T-helper 1 cell treated with Interleukin-12 subunit alpha and Interleukin-12 subunit beta and Interleukin-4 antibody, amounts not matched to agents 30 μg/mL and 1 μg/mL, for 36 hours (primary cell): ENCODE data around the gene OR2B2.
"Not testable (repeated sequence)": the region's sequence is repeated elsewhere in the genome, so short reads cannot be mapped to it uniquely, and the experiment has no call there.

Experiments used
- H3K27ac Mint-ChIP-seq: one replicate; pipeline ENCODE4 v1.8.0; 2021; ENCODE audit warnings: mild to moderate bottlenecking, mixed read lengths
- H3K27me3 Mint-ChIP-seq: one replicate; pipeline ENCODE4 v1.8.0; 2021; ENCODE audit warnings: low read depth, mixed read lengths
- H3K36me3 Mint-ChIP-seq: one replicate; pipeline ENCODE4 v1.8.0; 2021; ENCODE audit warnings: low read depth, mixed read lengths
- H3K4me1 Mint-ChIP-seq: one replicate; pipeline ENCODE4 v1.8.0; 2021; ENCODE audit warnings: low read depth, mixed read lengths
- H3K4me3 Mint-ChIP-seq: one replicate; pipeline ENCODE4 v1.8.0; 2021; ENCODE audit warnings: mild to moderate bottlenecking, moderate library complexity, mixed read lengths
- H3K9me3 Mint-ChIP-seq: one replicate; pipeline ENCODE4 v1.8.0; 2021; ENCODE audit warnings: mixed read lengths

Gene OR2B2

DNA sequence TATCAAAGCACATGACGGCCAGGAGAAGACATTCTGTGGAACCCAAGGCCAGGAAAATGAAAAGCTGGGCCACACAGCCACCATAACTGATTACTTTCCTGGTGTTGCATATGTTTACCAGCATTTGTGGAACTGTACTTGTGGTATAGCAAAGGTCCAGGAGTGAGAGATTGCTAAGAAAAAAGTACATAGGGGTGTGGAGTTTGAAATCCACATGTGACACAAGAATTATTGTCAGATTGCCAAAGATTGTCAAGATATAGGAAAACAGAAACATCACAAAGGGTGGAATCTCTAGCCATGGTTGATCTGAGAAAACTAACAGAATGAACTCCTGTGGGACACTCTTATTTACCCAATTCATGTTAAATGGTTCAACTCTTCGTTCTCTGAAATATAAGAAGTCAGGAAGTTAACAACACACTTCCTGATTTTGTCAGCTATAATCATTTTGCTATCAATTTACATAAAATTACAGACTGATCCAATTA, at the start of gene OR2B2:
Gene OR2B2 (minus strand): TSS at position 441 of the 491 bp plus-strand sequence. CDS start 77 bp downstream, at position 364.
- no peaks in the 10 kb centered on the region for H3K4me1 Mint-ChIP-seq
- H3K9me3 Mint-ChIP-seq, result no peaks in the 10 kb centered on the region
- peaks cover 23% of the 10 kb centered on the region for H3K27me3 Mint-ChIP-seq
- no peak within 1 kb of the TSS for H3K27ac Mint-ChIP-seq
- H3K4me3 Mint-ChIP-seq, result no peak within 1 kb of the TSS
- no peaks in the 10 kb centered on the region for H3K36me3 Mint-ChIP-seq

DNA sequence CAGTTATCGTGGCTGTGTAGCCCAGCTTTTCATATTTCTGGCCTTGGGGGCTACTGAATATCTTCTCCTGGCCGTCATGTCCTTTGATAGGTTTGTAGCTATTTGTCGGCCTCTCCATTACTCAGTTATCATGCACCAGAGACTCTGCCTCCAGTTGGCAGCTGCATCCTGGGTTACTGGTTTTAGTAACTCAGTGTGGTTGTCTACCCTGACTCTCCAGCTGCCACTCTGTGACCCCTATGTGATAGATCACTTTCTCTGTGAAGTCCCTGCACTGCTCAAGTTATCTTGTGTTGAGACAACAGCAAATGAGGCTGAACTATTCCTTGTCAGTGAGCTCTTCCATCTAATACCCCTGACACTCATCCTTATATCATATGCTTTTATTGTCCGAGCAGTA, 45.3 kb upstream of the OR2B2 start:
- no peaks in the 10 kb centered on the region for H3K4me1 Mint-ChIP-seq
- H3K4me3 Mint-ChIP-seq, result no peak overlapping the region
- no peak overlapping the region for H3K27ac Mint-ChIP-seq
- no peaks in the 10 kb centered on the region for H3K36me3 Mint-ChIP-seq
- peaks cover 27% of the 10 kb centered on the region for H3K27me3 Mint-ChIP-seq
- H3K9me3 Mint-ChIP-seq, result no peaks in the 10 kb centered on the region

DNA sequence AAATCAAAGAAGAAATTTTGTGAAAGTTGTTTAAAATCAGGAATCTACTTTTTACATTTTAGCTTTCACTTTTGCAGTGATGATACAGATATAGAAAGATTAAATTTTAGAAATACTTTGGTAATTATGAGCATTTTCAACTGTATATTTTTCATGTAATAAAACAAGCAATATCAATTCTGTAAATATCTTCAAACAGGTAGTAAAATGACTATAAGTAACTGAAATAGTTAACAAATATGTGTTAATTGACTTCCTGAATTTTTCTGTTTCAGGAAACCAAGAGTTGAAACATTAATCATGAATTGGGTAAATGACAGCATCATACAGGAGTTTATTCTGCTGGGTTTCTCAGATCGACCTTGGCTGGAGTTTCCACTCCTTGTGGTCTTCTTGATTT, 44.7 kb upstream of the OR2B2 start, which contains the start of gene OR2B6:
Gene OR2B6 (plus strand): TSS at position 301 of the 400 bp plus-strand sequence. CDS start 0 bp downstream, at position 301.
- Mint-ChIP-seq H3K4me1 (no peaks in the 10 kb centered on the region), H3K9me3 (no peaks in the 10 kb centered on the region), H3K36me3 (no peaks in the 10 kb centered on the region), H3K27me3 (peaks cover 29% of the 10 kb centered on the region), H3K4me3 (no peak within 1 kb of the TSS), H3K27ac (no peak within 1 kb of the TSS)

DNA sequence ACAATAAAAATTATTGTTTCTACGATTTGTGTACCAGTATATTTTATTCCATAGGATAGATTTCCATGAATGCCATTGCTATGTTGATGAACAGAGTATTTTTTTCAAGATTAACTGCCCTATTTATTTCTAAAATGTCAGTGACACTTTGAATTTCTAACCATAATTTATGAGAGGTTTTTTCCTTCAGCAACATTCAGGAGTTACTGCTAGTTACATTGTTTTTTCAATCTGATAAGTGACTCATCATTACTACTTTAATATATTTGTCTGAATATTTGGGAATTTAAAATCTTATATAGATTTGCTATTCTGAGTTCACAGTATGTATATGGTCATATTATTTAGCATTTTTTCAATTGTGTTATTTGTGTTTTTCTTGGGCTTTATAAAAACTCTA, 38.8 kb upstream of the OR2B2 start:
- no peaks in the 10 kb centered on the region for H3K9me3 Mint-ChIP-seq
- no peak overlapping the region for H3K4me3 Mint-ChIP-seq
- no peak overlapping the region for H3K27ac Mint-ChIP-seq
- H3K4me1 Mint-ChIP-seq, result no peaks in the 10 kb centered on the region
- no peaks in the 10 kb centered on the region for H3K36me3 Mint-ChIP-seq
- H3K27me3 Mint-ChIP-seq, result peaks cover 24% of the 10 kb centered on the region

DNA sequence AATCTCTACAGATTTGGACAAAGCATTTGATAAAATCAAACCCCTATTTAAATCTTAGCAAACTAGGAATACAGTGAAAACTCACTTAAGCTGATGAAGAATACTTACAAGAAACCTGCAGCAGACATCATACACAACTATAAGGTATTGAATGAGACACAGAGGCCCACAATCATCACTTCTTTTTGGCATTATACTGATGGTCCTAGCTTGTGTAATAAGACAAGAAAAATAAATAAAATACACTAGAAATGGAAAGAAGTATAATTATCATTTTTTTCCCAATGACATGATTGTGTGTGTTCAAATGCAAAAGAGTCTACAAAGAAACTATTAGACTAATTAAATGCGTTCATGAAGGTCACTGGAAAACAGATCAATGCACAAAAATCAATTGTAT, 36.0 kb upstream of the OR2B2 start:
- no peaks in the 10 kb centered on the region for H3K4me1 Mint-ChIP-seq
- no peaks in the 10 kb centered on the region for H3K9me3 Mint-ChIP-seq
- no peak overlapping the region for H3K4me3 Mint-ChIP-seq
- peaks cover 9% of the 10 kb centered on the region for H3K27me3 Mint-ChIP-seq
- no peaks in the 10 kb centered on the region for H3K36me3 Mint-ChIP-seq
- no peak overlapping the region for H3K27ac Mint-ChIP-seq

DNA sequence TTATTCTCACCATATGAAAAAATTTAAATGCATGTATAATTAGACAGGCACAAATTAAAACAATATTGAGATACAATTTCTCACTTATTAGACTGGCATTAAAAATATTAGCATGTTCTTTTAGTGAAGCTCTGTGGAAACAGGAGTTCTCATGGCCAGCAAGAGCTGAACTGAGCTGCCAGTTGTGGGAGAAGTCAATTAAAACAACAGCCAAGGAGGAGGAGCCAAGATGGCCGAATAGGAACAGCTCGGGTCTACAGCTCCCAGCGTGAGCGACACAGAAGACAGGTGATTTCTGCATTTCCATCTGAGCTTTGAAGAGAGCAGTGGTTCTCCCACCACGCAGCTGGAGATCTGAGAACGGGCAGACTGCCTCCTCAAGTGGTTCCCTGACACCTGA, 30.9 kb upstream of the OR2B2 start:
- not testable (repeated sequence) for H3K4me1 Mint-ChIP-seq, H3K4me3 Mint-ChIP-seq, H3K9me3 Mint-ChIP-seq, H3K36me3 Mint-ChIP-seq, H3K27ac Mint-ChIP-seq
- H3K27me3 Mint-ChIP-seq, result peaks cover 16% of the 10 kb centered on the region

DNA sequence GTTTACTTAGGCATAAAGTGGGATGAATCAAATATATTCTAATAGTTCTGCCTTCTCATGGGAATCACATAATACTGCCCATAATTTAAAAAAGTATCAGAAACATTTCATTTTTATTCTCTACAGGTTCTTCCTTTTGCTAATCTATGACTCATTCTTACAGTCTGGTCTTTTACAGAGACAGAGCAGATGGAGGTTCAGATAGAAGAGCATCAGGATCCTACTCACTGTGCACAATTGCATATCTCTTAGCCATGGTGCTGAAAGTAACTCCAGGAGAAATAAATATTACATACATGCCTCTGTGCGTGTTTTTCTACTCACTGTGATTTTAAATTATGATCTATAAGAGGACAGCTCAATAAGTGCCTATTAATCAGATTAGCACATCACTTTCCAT, 28.6 kb upstream of the OR2B2 start:
- Mint-ChIP-seq H3K27ac (no peak overlapping the region), H3K36me3 (no peaks in the 10 kb centered on the region), H3K9me3 (no peaks in the 10 kb centered on the region), H3K27me3 (peaks cover 16% of the 10 kb centered on the region), H3K4me3 (no peak overlapping the region), H3K4me1 (no peaks in the 10 kb centered on the region)

DNA sequence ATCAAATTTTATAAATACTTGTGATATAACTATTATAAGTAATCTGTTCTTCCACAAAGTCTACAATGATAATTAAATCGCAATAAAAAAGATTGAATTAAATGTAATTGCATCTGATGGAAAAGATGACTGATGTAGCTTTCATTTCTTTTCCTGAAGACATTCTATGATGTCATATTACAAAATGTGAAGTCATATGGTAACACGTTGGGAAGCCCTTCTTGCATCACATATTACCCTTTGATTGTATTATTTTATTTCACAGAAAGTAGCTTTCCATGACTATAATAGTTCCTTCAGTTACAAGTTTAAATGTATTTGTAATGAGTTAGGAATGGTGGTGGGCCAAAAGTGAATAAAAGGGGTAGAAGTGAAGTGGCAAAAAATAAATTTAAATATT, 19.0 kb upstream of the OR2B2 start:
- Mint-ChIP-seq H3K4me3 (no peak overlapping the region), H3K27me3 (peaks cover 13% of the 10 kb centered on the region), H3K4me1 (no peaks in the 10 kb centered on the region), H3K36me3 (no peaks in the 10 kb centered on the region), H3K27ac (no peak overlapping the region), H3K9me3 (peaks cover 5% of the 10 kb centered on the region)

DNA sequence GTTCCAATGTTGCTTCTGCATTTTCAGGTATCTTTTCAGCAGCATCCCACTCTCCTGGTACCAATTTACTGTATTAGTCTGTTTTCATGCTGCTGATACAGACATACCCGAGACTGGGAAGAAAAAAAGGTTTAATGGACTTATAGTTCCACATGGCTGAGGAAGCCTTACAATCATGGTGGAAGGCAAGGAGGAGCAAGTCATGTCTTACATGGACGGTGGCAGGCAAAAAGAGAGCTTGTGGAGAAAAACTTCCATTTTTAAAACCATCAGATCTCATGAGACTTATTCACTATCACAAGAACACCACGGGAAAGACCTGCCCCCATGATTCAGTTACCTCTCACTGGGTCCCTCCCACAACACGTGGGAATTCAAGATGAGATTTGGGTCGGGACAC, 17.7 kb upstream of the OR2B2 start:
- H3K4me3 Mint-ChIP-seq, H3K9me3 Mint-ChIP-seq, H3K4me1 Mint-ChIP-seq, H3K36me3 Mint-ChIP-seq, H3K27ac Mint-ChIP-seq: not testable (repeated sequence)
- H3K27me3 Mint-ChIP-seq, result peaks cover 13% of the 10 kb centered on the region

DNA sequence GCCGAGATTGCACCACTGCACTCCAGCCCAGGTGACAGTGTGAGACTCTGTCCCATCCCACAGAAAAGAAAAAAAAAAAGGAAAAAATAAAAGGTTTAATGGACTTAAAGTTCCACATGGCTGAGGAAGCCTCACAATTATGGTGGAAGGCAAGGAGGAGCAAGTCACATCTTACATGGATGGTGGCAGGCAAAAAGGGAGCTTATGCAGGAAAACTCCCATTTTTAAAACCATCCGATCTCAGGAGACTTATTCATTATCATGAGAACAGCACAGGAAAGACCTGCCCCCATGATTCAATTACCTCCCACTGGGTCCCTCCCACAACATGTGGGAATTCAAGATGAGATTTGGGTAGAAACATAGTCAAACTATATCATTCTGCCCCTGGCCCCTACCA, 15.8 kb upstream of the OR2B2 start:
- peaks cover 13% of the 10 kb centered on the region for H3K27me3 Mint-ChIP-seq
- not testable (repeated sequence) for H3K9me3 Mint-ChIP-seq, H3K27ac Mint-ChIP-seq, H3K4me3 Mint-ChIP-seq, H3K36me3 Mint-ChIP-seq, H3K4me1 Mint-ChIP-seq

DNA sequence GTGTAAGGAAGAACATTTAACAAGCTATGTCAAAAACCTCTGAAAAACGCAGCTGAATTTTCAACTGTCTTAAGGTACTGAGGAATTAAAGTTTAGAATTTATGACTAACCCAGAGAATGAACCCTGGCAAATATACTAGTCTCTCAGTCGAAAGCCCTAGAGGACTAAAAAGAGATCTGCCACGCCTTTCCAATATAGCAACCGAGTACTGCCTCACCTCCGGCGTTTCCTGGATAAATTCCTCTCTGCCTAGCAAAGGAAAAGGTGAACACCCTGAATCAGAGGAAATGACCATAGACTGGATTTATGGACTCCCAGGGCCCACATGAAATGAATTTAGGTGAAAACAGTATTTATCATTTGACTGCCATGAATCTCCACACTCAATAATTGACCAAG, 12.0 kb upstream of the OR2B2 start:
- H3K9me3 Mint-ChIP-seq, result no peaks in the 10 kb centered on the region
- H3K4me3 Mint-ChIP-seq, result no peak overlapping the region
- H3K27ac Mint-ChIP-seq, result no peak overlapping the region
- no peaks in the 10 kb centered on the region for H3K36me3 Mint-ChIP-seq
- H3K4me1 Mint-ChIP-seq, result no peaks in the 10 kb centered on the region
- H3K27me3 Mint-ChIP-seq, result peaks cover 14% of the 10 kb centered on the region

DNA sequence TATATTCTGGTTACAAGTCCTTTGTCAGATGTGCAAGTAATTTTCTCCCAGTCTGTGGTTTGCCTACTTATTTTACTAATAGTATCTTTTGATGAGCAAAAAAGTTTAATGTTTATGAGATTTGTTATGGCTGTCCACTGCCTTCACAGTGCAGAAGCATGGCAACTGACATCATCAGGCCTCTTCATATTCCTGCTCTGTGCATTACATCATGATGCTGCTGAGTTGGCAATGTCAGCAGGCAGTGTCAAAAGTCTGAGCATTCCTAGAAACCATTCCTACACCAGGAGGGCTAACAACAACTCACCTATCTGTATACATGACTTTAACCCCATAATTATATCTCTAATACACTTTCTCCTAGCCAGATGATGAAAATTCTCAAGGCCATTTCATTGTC, 10.8 kb upstream of the OR2B2 start:
- no peaks in the 10 kb centered on the region for H3K9me3 Mint-ChIP-seq
- no peaks in the 10 kb centered on the region for H3K4me1 Mint-ChIP-seq
- H3K4me3 Mint-ChIP-seq, result no peak overlapping the region
- no peak overlapping the region for H3K27ac Mint-ChIP-seq
- peaks cover 18% of the 10 kb centered on the region for H3K27me3 Mint-ChIP-seq
- no peaks in the 10 kb centered on the region for H3K36me3 Mint-ChIP-seq

DNA sequence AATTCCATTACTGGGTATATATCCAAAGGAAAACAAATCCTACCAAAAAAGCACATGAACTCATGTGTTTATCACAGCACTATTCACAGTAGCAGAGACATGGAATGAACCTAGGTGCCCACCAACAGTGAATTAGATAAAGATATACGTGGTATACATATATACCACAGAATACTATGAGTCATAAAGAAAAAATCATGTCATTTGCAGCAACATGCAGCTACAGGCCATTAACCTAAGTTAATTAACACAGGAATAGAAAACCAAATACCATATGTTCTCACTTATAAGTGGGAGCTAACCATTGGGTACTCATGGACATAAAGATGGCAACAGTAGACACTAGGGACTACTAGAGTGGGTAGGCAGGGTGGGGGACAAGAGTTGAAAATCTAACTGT, 4.2 kb downstream of the OR2B2 start:
- Mint-ChIP-seq H3K36me3 (no peaks in the 10 kb centered on the region), H3K4me1 (peaks cover 7% of the 10 kb centered on the region), H3K27ac (no peak overlapping the region), H3K27me3 (peaks cover 39% of the 10 kb centered on the region), H3K9me3 (no peaks in the 10 kb centered on the region), H3K4me3 (no peak overlapping the region)

DNA sequence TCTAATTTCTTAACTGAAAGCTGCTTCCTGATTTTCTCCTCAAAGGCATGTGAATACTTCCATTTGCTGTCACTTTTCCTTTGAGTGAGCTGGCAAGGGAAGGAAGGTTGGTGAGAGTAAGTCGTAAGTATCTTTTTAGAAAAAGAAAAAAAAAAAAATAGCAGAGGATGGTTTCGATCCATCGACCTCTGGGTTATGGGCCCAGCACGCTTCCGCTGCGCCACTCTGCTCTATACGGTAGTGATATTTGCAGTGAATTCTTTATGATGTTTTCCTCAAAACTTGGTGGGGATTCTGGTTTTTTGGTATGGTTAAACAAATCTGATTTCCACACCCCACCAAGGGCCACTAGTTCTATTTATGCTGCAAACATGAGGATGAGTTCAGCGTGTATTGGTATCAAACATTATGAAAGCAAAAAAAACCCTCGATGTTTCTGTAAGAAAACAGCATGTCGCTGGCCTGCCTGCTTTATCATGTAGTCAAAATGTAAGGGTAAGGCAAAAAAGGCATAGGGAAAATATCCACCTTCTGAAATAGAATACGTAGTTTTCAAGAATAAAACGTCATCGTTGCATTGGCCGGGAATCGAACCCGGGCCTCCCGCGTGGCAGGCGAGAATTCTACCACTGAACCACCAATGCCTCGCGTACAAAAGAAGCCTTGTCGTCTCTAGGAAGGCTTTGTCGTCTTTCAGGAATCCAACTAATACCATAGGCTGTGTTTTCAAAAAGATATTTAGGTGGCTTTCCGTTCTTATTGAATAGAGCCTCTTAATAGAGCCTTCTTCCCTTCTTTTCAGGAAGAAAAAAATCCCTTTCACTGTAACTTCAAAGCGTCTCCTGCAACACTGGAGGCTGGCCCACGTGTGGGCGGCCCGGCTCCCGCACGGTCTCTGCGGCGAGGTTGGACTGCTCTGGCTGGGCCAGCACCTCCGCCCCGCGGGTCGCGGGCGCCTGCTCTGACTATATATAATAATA, 9.6 kb downstream of the OR2B2 start:
- no peaks in the 10 kb centered on the region for H3K9me3 Mint-ChIP-seq
- H3K27ac Mint-ChIP-seq, result peak overlapping the region; percentile 94
- peaks cover 36% of the 10 kb centered on the region for H3K27me3 Mint-ChIP-seq
- peaks cover 22% of the 10 kb centered on the region for H3K4me1 Mint-ChIP-seq
- peak overlapping the region; percentile 83 for H3K4me3 Mint-ChIP-seq
- peaks cover 5% of the 10 kb centered on the region for H3K36me3 Mint-ChIP-seq

DNA sequence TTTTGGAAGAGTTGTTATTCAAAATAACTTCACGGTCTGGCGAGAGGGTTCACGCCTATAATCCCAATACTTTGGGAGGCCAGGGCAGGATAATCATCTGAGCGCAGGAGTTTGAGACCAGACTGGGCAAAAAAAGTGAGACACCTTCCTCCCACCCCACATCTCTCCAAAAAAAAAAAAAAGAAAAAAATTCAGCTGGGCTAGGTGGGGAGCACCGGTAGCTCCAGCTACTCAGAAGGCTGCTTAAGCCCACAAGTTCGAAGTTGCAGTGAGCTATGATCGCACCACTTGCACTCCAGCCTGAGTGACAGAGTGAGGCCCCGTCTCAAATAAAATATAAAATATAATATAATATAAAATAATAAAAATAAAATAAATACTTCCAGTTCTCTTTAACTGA, 10.4 kb downstream of the OR2B2 start:
- Mint-ChIP-seq H3K36me3 (peaks cover 5% of the 10 kb centered on the region), H3K27ac (peak overlapping the region; percentile 19), H3K9me3 (no peaks in the 10 kb centered on the region), H3K27me3 (peaks cover 28% of the 10 kb centered on the region), H3K4me3 (peak overlapping the region; percentile 83), H3K4me1 (peaks cover 22% of the 10 kb centered on the region)
